Calu3 (cell line): ENCODE data around the gene EHMT1. TPM values are rescaled to one million over a fixed set of nuclear protein-coding genes. Genes with fewer than 3 reads are reported as not detected.

Source experiments
- BruUV-seq: library from RNA; stranded (reverse); fragments of 400-500 nt; replicated peaks from 2 replicates; lab custom pipeline; 2021; lab: Mats Ljungman, UMichigan
- CTCF ChIA-PET: fragments of 300-600 bp; sonication (Branson Sonifier 250); formaldehyde crosslinking; loops from one replicate; lab custom pipeline; 2022; ENCODE audit warnings: antibody characterized with exemption; lab: Charles Lee
- DNase-seq: peaks from one replicate; pipeline ENCODE4 v3.0.0; 2022
- H3K27ac Mint-ChIP-seq: one replicate; pipeline ENCODE4 v1.8.0; 2022; ENCODE audit warnings: mixed read lengths; ENCODE audit not compliant: unreplicated experiment
- H3K27me3 Mint-ChIP-seq: one replicate; pipeline ENCODE4 v1.8.0; 2022; ENCODE audit warnings: mixed read lengths; ENCODE audit not compliant: unreplicated experiment
- H3K36me3 Mint-ChIP-seq: one replicate; pipeline ENCODE4 v1.8.0; 2022; ENCODE audit warnings: mild to moderate bottlenecking, moderate library complexity, mixed read lengths; ENCODE audit not compliant: insufficient read depth, unreplicated experiment
- H3K4me1 Mint-ChIP-seq: one replicate; pipeline ENCODE4 v1.8.0; 2022; ENCODE audit warnings: mild to moderate bottlenecking, low read depth, mixed read lengths; ENCODE audit not compliant: unreplicated experiment
- H3K4me3 Mint-ChIP-seq: one replicate; pipeline ENCODE4 v1.8.0; 2022; ENCODE audit warnings: mild to moderate bottlenecking, low read depth, moderate library complexity, mixed read lengths; ENCODE audit not compliant: unreplicated experiment
- H3K9me3 Mint-ChIP-seq: one replicate; pipeline ENCODE4 v1.8.0; 2022; ENCODE audit warnings: low read depth, mixed read lengths; ENCODE audit not compliant: unreplicated experiment
- intact Hi-C: fragments of 100-400 bp; cut with micrococcal nuclease; formaldehyde crosslinking; loops from one replicate; pipeline ENCODE4 v1.10.0; 2022; ENCODE audit not compliant: unreplicated experiment
- total RNA-seq: library from RNA; stranded (reverse); gene quantifications from 2 replicates; pipeline ENCODE4 v1.2.3, GENCODE V29; 2022
- TF ChIP-seq, protein P1 (sequence below): fragments of 200-600 bp; IDR thresholded peaks from one replicate; pipeline ENCODE4 v1.8.0; 2022; ENCODE audit warnings: antibody characterized with exemption; ENCODE audit not compliant: unreplicated experiment

Gene EHMT1
- total RNA-seq, 1 experiment from 2014 or later = 56.0 TPM

DNA sequence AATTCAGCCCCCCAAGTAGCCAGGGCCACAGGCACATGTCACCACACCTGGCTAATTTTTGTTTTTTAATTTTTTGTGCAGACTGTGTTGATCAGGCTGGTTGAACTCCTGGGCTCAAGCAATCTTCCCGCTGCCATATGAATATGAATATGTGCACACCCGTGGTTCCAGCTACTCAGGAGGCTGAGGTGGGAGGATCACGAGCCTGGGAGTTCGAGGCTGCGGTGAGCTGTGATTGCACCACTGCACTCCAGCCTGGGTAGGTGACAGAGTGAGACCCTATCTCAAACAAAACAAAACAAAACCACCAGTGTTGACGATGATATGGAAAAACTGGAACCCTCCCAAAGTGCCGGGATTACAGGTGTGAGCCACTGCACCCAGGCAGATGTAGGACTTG is 32.0 kb downstream of the EHMT1 start:
- Mint-ChIP-seq H3K9me3 (no peaks in the 10 kb centered on the region), H3K27ac (no peak overlapping the region), H3K27me3 (no peaks in the 10 kb centered on the region), H3K36me3 (peaks cover 9% of the 10 kb centered on the region), H3K4me1 (no peaks in the 10 kb centered on the region), H3K4me3 (no peak overlapping the region)
- intact Hi-C loops = no loop called here
- no peak for DNase-seq
- TF ChIP-seq, protein P1, sequence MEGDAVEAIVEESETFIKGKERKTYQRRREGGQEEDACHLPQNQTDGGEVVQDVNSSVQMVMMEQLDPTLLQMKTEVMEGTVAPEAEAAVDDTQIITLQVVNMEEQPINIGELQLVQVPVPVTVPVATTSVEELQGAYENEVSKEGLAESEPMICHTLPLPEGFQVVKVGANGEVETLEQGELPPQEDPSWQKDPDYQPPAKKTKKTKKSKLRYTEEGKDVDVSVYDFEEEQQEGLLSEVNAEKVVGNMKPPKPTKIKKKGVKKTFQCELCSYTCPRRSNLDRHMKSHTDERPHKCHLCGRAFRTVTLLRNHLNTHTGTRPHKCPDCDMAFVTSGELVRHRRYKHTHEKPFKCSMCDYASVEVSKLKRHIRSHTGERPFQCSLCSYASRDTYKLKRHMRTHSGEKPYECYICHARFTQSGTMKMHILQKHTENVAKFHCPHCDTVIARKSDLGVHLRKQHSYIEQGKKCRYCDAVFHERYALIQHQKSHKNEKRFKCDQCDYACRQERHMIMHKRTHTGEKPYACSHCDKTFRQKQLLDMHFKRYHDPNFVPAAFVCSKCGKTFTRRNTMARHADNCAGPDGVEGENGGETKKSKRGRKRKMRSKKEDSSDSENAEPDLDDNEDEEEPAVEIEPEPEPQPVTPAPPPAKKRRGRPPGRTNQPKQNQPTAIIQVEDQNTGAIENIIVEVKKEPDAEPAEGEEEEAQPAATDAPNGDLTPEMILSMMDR = no peak
- BruUV-seq = no TSS peak
- CTCF ChIA-PET = no interaction called here

DNA sequence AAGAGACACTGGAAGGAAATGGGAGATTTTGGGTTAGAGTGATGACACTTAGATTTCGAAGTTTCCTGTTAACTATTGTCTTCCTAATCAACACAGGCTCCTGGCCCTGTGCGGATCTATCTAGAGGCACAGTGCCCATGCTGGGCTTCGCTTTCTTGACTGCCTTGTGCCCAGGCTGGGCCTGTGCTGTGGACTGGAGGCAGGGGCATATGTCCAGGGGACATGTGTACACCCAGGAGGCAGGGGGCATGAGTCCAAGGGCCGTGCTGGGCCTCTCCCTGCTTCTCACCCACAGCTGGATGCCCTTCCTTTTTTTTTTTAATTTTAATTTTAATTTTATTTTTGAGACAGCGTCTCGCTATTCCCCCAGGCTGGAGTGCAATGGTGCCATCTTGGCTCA is 37.6 kb downstream of the EHMT1 start:
- TF ChIP-seq, protein P1 = no peak
- Mint-ChIP-seq H3K4me3 (no peak overlapping the region), H3K27ac (no peak overlapping the region), H3K4me1 (no peaks in the 10 kb centered on the region), H3K9me3 (no peaks in the 10 kb centered on the region), H3K27me3 (no peaks in the 10 kb centered on the region), H3K36me3 (peaks cover 3% of the 10 kb centered on the region)
- DNase-seq = no peak
- intact Hi-C loops = no loop called here
- no TSS peak for BruUV-seq
- CTCF ChIA-PET = no interaction called here

GRCh38 chr9:137657606-137658005 is 38.8 kb downstream of the EHMT1 start:
- TF ChIP-seq, protein P1 = no peak
- no peaks in the 10 kb centered on the region for H3K9me3 Mint-ChIP-seq
- CTCF ChIA-PET = no interaction called here
- no peaks in the 10 kb centered on the region for H3K27me3 Mint-ChIP-seq
- no TSS peak for BruUV-seq
- no peak overlapping the region for H3K4me3 Mint-ChIP-seq
- intact Hi-C loops = no loop called here
- H3K4me1 Mint-ChIP-seq = no peaks in the 10 kb centered on the region
- no peak overlapping the region for H3K27ac Mint-ChIP-seq
- no peak for DNase-seq
- peaks cover 3% of the 10 kb centered on the region for H3K36me3 Mint-ChIP-seq

GRCh38 chr9:137658781-137659180 is 40.0 kb downstream of the EHMT1 start:
- TF ChIP-seq, protein P1 = no peak
- intact Hi-C loops = no loop called here
- no peaks in the 10 kb centered on the region for H3K27me3 Mint-ChIP-seq
- H3K4me3 Mint-ChIP-seq = no peak overlapping the region
- no peaks in the 10 kb centered on the region for H3K9me3 Mint-ChIP-seq
- peaks cover 3% of the 10 kb centered on the region for H3K36me3 Mint-ChIP-seq
- BruUV-seq = no TSS peak
- no peak overlapping the region for H3K27ac Mint-ChIP-seq
- CTCF ChIA-PET = no interaction called here
- no peak for DNase-seq
- no peaks in the 10 kb centered on the region for H3K4me1 Mint-ChIP-seq
